SK-N-SH (cell line): ENCODE results near the gene MARCHF3. TPM values are rescaled to one million over a fixed set of nuclear protein-coding genes. Genes with fewer than 3 reads are reported as not detected.

Source experiments
- CTCF ChIA-PET: fragments of 300-600, 350-600 bp; formaldehyde crosslinking; extraction: SDS; loops from one replicate; lab custom pipeline; 2021; lab: Yijun Ruan, JAX
- POLR2A ChIA-PET: fragments of 350-600 bp; sonication (Branson Sonifier 250); formaldehyde crosslinking; extraction: SDS; loops from one replicate; lab custom pipeline; 2020; ENCODE audit warnings: antibody characterized with exemption, inconsistent platforms; lab: Yijun Ruan, JAX
- DNase-seq: peaks from one replicate; pipeline ENCODE4 v3.0.0; 2012
- H2AFZ ChIP-seq: fragments of 200-600 bp; sonication (generic); 2 replicates; pipeline ENCODE4 v1.8.1; 2016; ENCODE audit warnings: antibody characterized with exemption, mild to moderate bottlenecking, low read depth
- H3F3A ChIP-seq: fragments of 200-600 bp; sonication (generic); replicated peaks from 2 replicates; pipeline ENCODE3; 2016; ENCODE audit warnings: antibody characterized with exemption, mild to moderate bottlenecking; ENCODE audit not compliant: insufficient read depth
- H3K27ac ChIP-seq, 2 experiments: fragments of 200-500 bp in 1 of 2; fragments of 200-600 bp in 1 of 2; sonication (Bioruptor generic) in 1 of 2; sonication (generic), shearing (Covaris generic) in 1 of 2; 2 replicates each; pipeline versions ENCODE4 v1.5.1 to v1.6.1; 2014 to 2016; ENCODE audit warnings: low read depth in 2 of 2, inconsistent platforms in 1 of 2, low read length in 1 of 2, mild to moderate bottlenecking in 1 of 2, mixed read lengths in 1 of 2
- H3K27me3 ChIP-seq: fragments of 200-600 bp; sonication (generic), shearing (Covaris generic); 2 replicates; pipeline ENCODE4 v1.6.1; 2016; ENCODE audit warnings: mixed run types; ENCODE audit not compliant: insufficient read depth
- H3K36me3 ChIP-seq, 2 experiments: fragments of 200-500 bp in 1 of 2; fragments of 200-600 bp in 1 of 2; sonication (Bioruptor generic) in 1 of 2; sonication (generic) in 1 of 2; replicated peaks in 1 of 2; 2 replicates each; pipeline versions ENCODE3 to v1.5.1; 2014 to 2016; ENCODE audit warnings: low read length in 1 of 2, mild to moderate bottlenecking in 1 of 2; ENCODE audit not compliant: insufficient read depth in 2 of 2, control insufficient read depth in 1 of 2
- H3K4me1 ChIP-seq, 2 experiments: fragments of 200-500 bp in 1 of 2; fragments of 200-600 bp in 1 of 2; sonication (Bioruptor generic) in 1 of 2; sonication (generic), shearing (Covaris generic) in 1 of 2; 2 replicates each; pipeline versions ENCODE4 v1.5.1 to v1.6.1; 2014 to 2016; ENCODE audit warnings: low read depth in 1 of 2, low read length in 1 of 2, mixed run types in 1 of 2; ENCODE audit not compliant: insufficient read depth in 2 of 2, control insufficient read depth in 1 of 2
- H3K4me2 ChIP-seq: fragments of 200-600 bp; sonication (generic), shearing (Covaris generic); 2 replicates; pipeline ENCODE4 v1.6.1; 2017; ENCODE audit warnings: mixed run types
- H3K4me3 ChIP-seq, 2 experiments: fragments of 200-500 bp in 1 of 2; fragments of 200-600 bp in 1 of 2; sonication (Bioruptor generic) in 1 of 2; sonication (generic), shearing (Covaris generic) in 1 of 2; 2 replicates each; pipeline versions ENCODE4 v1.5.1 to v1.8.1; 2014 to 2016; ENCODE audit warnings: low read depth in 2 of 2, inconsistent platforms in 1 of 2, low read length in 1 of 2, mild to moderate bottlenecking in 1 of 2, mixed read lengths in 1 of 2, moderate library complexity in 1 of 2
- H3K79me2 ChIP-seq: fragments of 200-600 bp; sonication (generic); 2 replicates; pipeline ENCODE4 v1.8.1; 2017; ENCODE audit warnings: mild to moderate bottlenecking; ENCODE audit not compliant: insufficient read depth
- H3K9ac ChIP-seq: fragments of 200-600 bp; sonication (generic); 2 replicates; pipeline ENCODE4 v1.6.1; 2017; ENCODE audit warnings: mixed run types
- H3K9me2 ChIP-seq: fragments of 200-600 bp; sonication (generic); 2 replicates; pipeline ENCODE4 v1.6.1; 2017; ENCODE audit warnings: mixed run types
- H3K9me3 ChIP-seq: fragments of 200-600 bp; sonication (generic); 2 replicates; pipeline ENCODE4 v1.6.1; 2017; ENCODE audit warnings: mixed run types, mild to moderate bottlenecking, moderate library complexity
- H4K20me1 ChIP-seq: fragments of 200-600 bp; sonication (generic); 2 replicates; pipeline ENCODE4 v1.6.1; 2017; ENCODE audit warnings: mild to moderate bottlenecking, mixed run types; ENCODE audit not compliant: insufficient read depth
- FOSL2 ChIP-seq: IDR thresholded peaks from 2 replicates; pipeline ENCODE4 v1.4.0; 2012; ENCODE audit warnings: low read depth, mild to moderate bottlenecking, moderate library complexity, borderline replicate concordance
- FOXJ3 ChIP-seq: sonication (generic); formaldehyde crosslinking; IDR thresholded peaks from 2 replicates; pipeline ENCODE4 v1.5.1; 2020; ENCODE audit warnings: mild to moderate bottlenecking, missing genetic modification reagents
- GABPA ChIP-seq: IDR thresholded peaks from 2 replicates; pipeline ENCODE4 v1.4.0; 2012; ENCODE audit warnings: low read depth, mild to moderate bottlenecking
- GATA2 ChIP-seq: sonication (generic); formaldehyde crosslinking; IDR thresholded peaks from 2 replicates; pipeline ENCODE4 v1.5.0; 2020; ENCODE audit warnings: mild to moderate bottlenecking, missing genetic modification reagents
- JUND ChIP-seq: IDR thresholded peaks from 2 replicates; pipeline ENCODE4 v1.4.0; 2012
- NRF1 ChIP-seq: IDR thresholded peaks from 2 replicates; pipeline ENCODE4 v1.6.1; 2012; ENCODE audit warnings: low read depth, mild to moderate bottlenecking, low read length
- RCOR1 ChIP-seq: fragments of 150-350 bp; IDR thresholded peaks from 2 replicates; pipeline ENCODE4 v1.6.1; 2017; ENCODE audit warnings: antibody characterized with exemption, low read length
- RFX5 ChIP-seq: IDR thresholded peaks from 2 replicates; pipeline ENCODE4 v1.6.1; 2012; ENCODE audit warnings: mild to moderate bottlenecking, improper control_type of control experiment, low read length
- RXRA ChIP-seq: IDR thresholded peaks from 2 replicates; pipeline ENCODE4 v1.4.0; 2012; ENCODE audit warnings: low read depth, mild to moderate bottlenecking, borderline replicate concordance
- SMC3 ChIP-seq: IDR thresholded peaks from 2 replicates; pipeline ENCODE4 v1.6.1; 2012; ENCODE audit warnings: low read depth, low read length, improper control_type of control experiment
- TCF12 ChIP-seq: IDR thresholded peaks from 2 replicates; pipeline ENCODE4 v1.4.0; 2012
- TEAD4 ChIP-seq: IDR thresholded peaks from 2 replicates; pipeline ENCODE4 v1.4.0; 2012; ENCODE audit warnings: mild to moderate bottlenecking, borderline replicate concordance; ENCODE audit not compliant: insufficient read depth
- YY1 ChIP-seq: IDR thresholded peaks from 2 replicates; pipeline ENCODE4 v1.4.0; 2012; ENCODE audit warnings: low read depth, mild to moderate bottlenecking
- WGBS: methylation state at CpG from one replicate; pipeline ENCODE4 v1.1.6; 2017; ENCODE audit warnings: low lambda C conversion rate; 5-methylcytosine and 5-hydroxymethylcytosine counted together
- polyA plus RNA-seq, 3 experiments: library from polyadenylated mRNA; depleted of rRNA; stranded (reverse); fragments of >200 nt; gene quantifications; 2 replicates each; pipeline ENCODE4 v1.2.3, GENCODE V29; 2012
- TF ChIP-seq, protein P1 (sequence below): fragments of 200-600 bp; sonication (generic); IDR thresholded peaks from 2 replicates; pipeline ENCODE4 v1.6.1; 2017; ENCODE audit warnings: antibody characterized with exemption, mild to moderate bottlenecking, moderate library complexity
- TF ChIP-seq, protein P2 (sequence below): IDR thresholded peaks from 2 replicates; pipeline ENCODE4 v1.4.0; 2012; ENCODE audit warnings: low read depth
- TF ChIP-seq, protein P3 (sequence below): IDR thresholded peaks from 2 replicates; pipeline ENCODE4 v1.6.1; 2012; ENCODE audit warnings: mild to moderate bottlenecking, low read depth, low read length, moderate library complexity
- TF ChIP-seq, protein P4 (sequence below): IDR thresholded peaks from 2 replicates; pipeline ENCODE4 v1.4.0; 2012; ENCODE audit warnings: low read depth, borderline replicate concordance
- TF ChIP-seq, protein P5 (sequence below): IDR thresholded peaks from 2 replicates; pipeline ENCODE4; 2012
- TF ChIP-seq, protein P6 (sequence below): fragments of 150-350 bp; IDR thresholded peaks from 2 replicates; pipeline ENCODE4 v1.6.1; 2017; ENCODE audit warnings: antibody characterized with exemption, low read length, low read depth, borderline replicate concordance

The MARCHF3 gene
- polyA plus RNA-seq, 1 of the 3 experiments (the other 2 are of a cell fraction): 21.5 TPM

DNA sequence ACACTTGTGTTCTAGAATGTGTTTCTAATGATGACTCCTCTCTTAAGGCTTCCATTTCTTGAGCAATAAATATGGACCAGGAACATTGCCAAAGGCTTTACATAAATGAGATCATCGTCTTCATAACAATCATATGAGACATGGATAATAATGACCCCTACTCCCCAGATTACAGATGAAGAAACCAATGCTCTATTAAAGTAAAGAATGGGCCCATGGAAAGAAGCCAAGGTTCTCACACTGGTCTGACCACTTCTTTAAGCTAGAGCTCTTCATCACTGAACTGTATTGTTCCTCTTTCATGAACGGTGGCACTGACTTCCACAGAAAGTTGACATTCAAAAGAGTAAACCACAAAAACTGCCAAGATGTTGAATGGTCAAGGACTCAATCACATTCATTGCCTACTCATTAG lies 65.3 kb downstream of the MARCHF3 start (continued):
- TF ChIP-seq, protein P1, sequence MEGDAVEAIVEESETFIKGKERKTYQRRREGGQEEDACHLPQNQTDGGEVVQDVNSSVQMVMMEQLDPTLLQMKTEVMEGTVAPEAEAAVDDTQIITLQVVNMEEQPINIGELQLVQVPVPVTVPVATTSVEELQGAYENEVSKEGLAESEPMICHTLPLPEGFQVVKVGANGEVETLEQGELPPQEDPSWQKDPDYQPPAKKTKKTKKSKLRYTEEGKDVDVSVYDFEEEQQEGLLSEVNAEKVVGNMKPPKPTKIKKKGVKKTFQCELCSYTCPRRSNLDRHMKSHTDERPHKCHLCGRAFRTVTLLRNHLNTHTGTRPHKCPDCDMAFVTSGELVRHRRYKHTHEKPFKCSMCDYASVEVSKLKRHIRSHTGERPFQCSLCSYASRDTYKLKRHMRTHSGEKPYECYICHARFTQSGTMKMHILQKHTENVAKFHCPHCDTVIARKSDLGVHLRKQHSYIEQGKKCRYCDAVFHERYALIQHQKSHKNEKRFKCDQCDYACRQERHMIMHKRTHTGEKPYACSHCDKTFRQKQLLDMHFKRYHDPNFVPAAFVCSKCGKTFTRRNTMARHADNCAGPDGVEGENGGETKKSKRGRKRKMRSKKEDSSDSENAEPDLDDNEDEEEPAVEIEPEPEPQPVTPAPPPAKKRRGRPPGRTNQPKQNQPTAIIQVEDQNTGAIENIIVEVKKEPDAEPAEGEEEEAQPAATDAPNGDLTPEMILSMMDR: no peak
- TF ChIP-seq, protein P2, sequence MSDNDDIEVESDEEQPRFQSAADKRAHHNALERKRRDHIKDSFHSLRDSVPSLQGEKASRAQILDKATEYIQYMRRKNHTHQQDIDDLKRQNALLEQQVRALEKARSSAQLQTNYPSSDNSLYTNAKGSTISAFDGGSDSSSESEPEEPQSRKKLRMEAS: no peak
- TF ChIP-seq, protein P3, sequence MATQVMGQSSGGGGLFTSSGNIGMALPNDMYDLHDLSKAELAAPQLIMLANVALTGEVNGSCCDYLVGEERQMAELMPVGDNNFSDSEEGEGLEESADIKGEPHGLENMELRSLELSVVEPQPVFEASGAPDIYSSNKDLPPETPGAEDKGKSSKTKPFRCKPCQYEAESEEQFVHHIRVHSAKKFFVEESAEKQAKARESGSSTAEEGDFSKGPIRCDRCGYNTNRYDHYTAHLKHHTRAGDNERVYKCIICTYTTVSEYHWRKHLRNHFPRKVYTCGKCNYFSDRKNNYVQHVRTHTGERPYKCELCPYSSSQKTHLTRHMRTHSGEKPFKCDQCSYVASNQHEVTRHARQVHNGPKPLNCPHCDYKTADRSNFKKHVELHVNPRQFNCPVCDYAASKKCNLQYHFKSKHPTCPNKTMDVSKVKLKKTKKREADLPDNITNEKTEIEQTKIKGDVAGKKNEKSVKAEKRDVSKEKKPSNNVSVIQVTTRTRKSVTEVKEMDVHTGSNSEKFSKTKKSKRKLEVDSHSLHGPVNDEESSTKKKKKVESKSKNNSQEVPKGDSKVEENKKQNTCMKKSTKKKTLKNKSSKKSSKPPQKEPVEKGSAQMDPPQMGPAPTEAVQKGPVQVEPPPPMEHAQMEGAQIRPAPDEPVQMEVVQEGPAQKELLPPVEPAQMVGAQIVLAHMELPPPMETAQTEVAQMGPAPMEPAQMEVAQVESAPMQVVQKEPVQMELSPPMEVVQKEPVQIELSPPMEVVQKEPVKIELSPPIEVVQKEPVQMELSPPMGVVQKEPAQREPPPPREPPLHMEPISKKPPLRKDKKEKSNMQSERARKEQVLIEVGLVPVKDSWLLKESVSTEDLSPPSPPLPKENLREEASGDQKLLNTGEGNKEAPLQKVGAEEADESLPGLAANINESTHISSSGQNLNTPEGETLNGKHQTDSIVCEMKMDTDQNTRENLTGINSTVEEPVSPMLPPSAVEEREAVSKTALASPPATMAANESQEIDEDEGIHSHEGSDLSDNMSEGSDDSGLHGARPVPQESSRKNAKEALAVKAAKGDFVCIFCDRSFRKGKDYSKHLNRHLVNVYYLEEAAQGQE: no peak
- TF ChIP-seq, protein P4, sequence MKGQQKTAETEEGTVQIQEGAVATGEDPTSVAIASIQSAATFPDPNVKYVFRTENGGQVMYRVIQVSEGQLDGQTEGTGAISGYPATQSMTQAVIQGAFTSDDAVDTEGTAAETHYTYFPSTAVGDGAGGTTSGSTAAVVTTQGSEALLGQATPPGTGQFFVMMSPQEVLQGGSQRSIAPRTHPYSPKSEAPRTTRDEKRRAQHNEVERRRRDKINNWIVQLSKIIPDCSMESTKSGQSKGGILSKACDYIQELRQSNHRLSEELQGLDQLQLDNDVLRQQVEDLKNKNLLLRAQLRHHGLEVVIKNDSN: no peak
- no peak for TF ChIP-seq FOXJ3 (CRISPR knock-in tag)
- no peak for TF ChIP-seq GATA2 (CRISPR knock-in tag)
- no peak; the same call in 1 of the 2 replicates for TF ChIP-seq TEAD4
- TF ChIP-seq JUND: peak; percentile 50
- TF ChIP-seq GABPA: no peak
- TF ChIP-seq FOSL2: peak; percentile 11; the same call in 1 of the 2 replicates
- TF ChIP-seq SMC3: no peak
- TF ChIP-seq NRF1: no peak
- TF ChIP-seq, all 33 proteins: peak for 6

DNA sequence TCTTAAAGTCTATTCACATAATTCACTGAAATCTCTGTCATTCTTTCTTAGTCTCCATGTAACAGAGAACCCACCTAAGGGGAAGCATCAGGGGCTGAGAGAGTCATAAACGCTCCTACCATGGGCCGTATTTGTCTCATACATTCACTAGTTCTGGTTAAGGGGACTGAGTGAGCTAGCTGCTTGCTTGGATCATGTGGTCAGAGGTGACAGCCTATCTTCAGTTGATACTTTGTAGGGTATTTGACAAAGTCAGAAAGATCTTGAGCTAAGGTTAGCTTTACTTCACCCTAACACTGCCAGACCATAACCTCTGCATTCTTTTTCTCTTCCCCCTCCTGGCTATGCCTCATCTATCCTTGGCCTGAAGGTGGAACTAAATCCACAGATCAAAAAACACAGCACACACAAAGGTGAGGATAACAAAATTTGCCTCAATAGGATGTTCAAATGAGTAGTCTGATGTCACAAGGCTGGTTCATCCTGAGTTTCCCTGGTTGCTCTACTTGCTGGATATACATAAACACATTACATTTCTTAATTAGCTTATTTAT lies 66.5 kb downstream of the MARCHF3 start:
- POLR2A ChIA-PET: no interaction called here
- H3K79me2 ChIP-seq: peaks cover 3% of the 10 kb centered on the region; the same call in 1 of the 2 replicates
- no peak overlapping the region for H3K4me2 ChIP-seq
- no peaks in the 10 kb centered on the region; the same call in 1 of the 2 replicates for H3K9me3 ChIP-seq
- 100% methylated on average over 2 of the region's 2 CpGs for WGBS
- no peaks in the 10 kb centered on the region for H4K20me1 ChIP-seq
- H3K27ac ChIP-seq: no peak overlapping the region
- no peaks in the 10 kb centered on the region for H3K9me2 ChIP-seq
- no peak overlapping the region for H2AFZ ChIP-seq
- H3K27me3 ChIP-seq: no peaks in the 10 kb centered on the region
- no peak overlapping the region for H3K9ac ChIP-seq
- peaks cover 7% of the 10 kb centered on the region for H3F3A ChIP-seq
- no peaks in the 10 kb centered on the region for H3K36me3 ChIP-seq
- H3K4me3 ChIP-seq: no peak overlapping the region
- CTCF ChIA-PET: no interaction called here
- H3K4me1 ChIP-seq: peaks cover 0 to 4% of the 10 kb centered on the region in 2 experiments; a peak in 2 of 4 replicates
- DNase-seq: no peak
- no peak for TF ChIP-seq RXRA
- TF ChIP-seq YY1: no peak
- no peak for TF ChIP-seq GABPA
- no peak for TF ChIP-seq JUND
- TF ChIP-seq TCF12: no peak
- TF ChIP-seq, protein P5, sequence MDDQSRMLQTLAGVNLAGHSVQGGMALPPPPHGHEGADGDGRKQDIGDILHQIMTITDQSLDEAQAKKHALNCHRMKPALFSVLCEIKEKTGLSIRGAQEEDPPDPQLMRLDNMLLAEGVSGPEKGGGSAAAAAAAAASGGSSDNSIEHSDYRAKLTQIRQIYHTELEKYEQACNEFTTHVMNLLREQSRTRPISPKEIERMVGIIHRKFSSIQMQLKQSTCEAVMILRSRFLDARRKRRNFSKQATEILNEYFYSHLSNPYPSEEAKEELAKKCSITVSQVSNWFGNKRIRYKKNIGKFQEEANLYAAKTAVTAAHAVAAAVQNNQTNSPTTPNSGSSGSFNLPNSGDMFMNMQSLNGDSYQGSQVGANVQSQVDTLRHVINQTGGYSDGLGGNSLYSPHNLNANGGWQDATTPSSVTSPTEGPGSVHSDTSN: no peak
- no peak for TF ChIP-seq FOXJ3 (CRISPR knock-in tag)
- no peak for TF ChIP-seq RFX5
- no peak for TF ChIP-seq RCOR1
- TF ChIP-seq, protein P6, sequence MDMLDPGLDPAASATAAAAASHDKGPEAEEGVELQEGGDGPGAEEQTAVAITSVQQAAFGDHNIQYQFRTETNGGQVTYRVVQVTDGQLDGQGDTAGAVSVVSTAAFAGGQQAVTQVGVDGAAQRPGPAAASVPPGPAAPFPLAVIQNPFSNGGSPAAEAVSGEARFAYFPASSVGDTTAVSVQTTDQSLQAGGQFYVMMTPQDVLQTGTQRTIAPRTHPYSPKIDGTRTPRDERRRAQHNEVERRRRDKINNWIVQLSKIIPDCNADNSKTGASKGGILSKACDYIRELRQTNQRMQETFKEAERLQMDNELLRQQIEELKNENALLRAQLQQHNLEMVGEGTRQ: no peak
- TF ChIP-seq FOSL2: no peak
- TF ChIP-seq, protein P1: no peak
- no peak for TF ChIP-seq TEAD4
